ENCODE measurements around the gene RAP1GAP.

The RAP1GAP gene

GRCh38 chr1:21706151-21706835, 37.1 kb upstream of the RAP1GAP start:
- Histone ChIP-seq H3K79me2 (ENCODE audit: insufficient read depth, low read depth) (no peaks in the 10 kb centered on the region), H2AFZ (ENCODE audit: low read depth) (no peak overlapping the region), H3K4me3 (IDR thresholded peaks at IDR 0.05; ENCODE audit: insufficient read depth, low read depth, low read length) (no peak overlapping the region), H3K9ac (no peak overlapping the region), H4K20me1 (ENCODE audit: insufficient read depth) (no peaks in the 10 kb centered on the region; the same call in 1 of the 2 replicates), H3K4me2 (no peak overlapping the region), H3K27ac (no peak overlapping the region), H3K36me3 (ENCODE audit: insufficient read depth) (no peaks in the 10 kb centered on the region), H3K4me1 (ENCODE audit: low read depth, poor library complexity, severe bottlenecking) (peaks cover 51% of the 10 kb centered on the region), H3K27me3 (ENCODE audit: insufficient read depth, low read depth) (no peaks in the 10 kb centered on the region)
- no peak for TF ChIP-seq CTCF (conservative IDR thresholded peaks at IDR 0.05; ENCODE audit: low read depth, low read length)

- Histone ChIP-seq H3K4me1 (ENCODE audit: low read depth, poor library complexity, severe bottlenecking) (peaks cover 59% of the 10 kb centered on the region), H3K4me3 (IDR thresholded peaks at IDR 0.05; ENCODE audit: insufficient read depth, low read depth, low read length) (no peak overlapping the region), H3K4me2 (peak overlapping the region; percentile 87; the same call in 1 of the 2 replicates), H4K20me1 (ENCODE audit: insufficient read depth) (no peaks in the 10 kb centered on the region; the same call in 1 of the 2 replicates), H3K79me2 (ENCODE audit: insufficient read depth, low read depth) (no peaks in the 10 kb centered on the region), H2AFZ (ENCODE audit: low read depth) (no peak overlapping the region), H3K36me3 (ENCODE audit: insufficient read depth) (no peaks in the 10 kb centered on the region), H3K27me3 (ENCODE audit: insufficient read depth, low read depth) (no peaks in the 10 kb centered on the region), H3K9ac (no peak overlapping the region), H3K27ac (no peak overlapping the region)
- no peak for TF ChIP-seq CTCF (conservative IDR thresholded peaks at IDR 0.05; ENCODE audit: low read depth, low read length)
These were observed 36.3 kb upstream of the RAP1GAP start for GRCh38 chr1:21705303-21705980.

GRCh38 chr1:21704145-21704544, 35.0 kb upstream of the RAP1GAP start:
- Histone ChIP-seq H3K4me1 (ENCODE audit: low read depth, poor library complexity, severe bottlenecking) (peaks cover 71% of the 10 kb centered on the region), H3K27ac (peak overlapping the region; percentile 50), H3K79me2 (ENCODE audit: insufficient read depth, low read depth) (no peaks in the 10 kb centered on the region), H3K9ac (no peak overlapping the region), H2AFZ (ENCODE audit: low read depth) (no peak overlapping the region), H3K4me2 (peak overlapping the region; percentile 87), H3K27me3 (ENCODE audit: insufficient read depth, low read depth) (no peaks in the 10 kb centered on the region), H4K20me1 (ENCODE audit: insufficient read depth) (no peaks in the 10 kb centered on the region; the same call in 1 of the 2 replicates), H3K36me3 (ENCODE audit: insufficient read depth) (no peaks in the 10 kb centered on the region), H3K4me3 (IDR thresholded peaks at IDR 0.05; ENCODE audit: insufficient read depth, low read depth, low read length) (no peak overlapping the region)
- no peak for TF ChIP-seq CTCF (conservative IDR thresholded peaks at IDR 0.05; ENCODE audit: low read depth, low read length)

- peak overlapping the region; percentile 50 for H3K27ac ChIP-seq
- H3K9ac ChIP-seq: no peak overlapping the region
- peak overlapping the region; percentile 87 for H3K4me2 ChIP-seq
- no peaks in the 10 kb centered on the region; the same call in 1 of the 2 replicates for H4K20me1 ChIP-seq (ENCODE audit: insufficient read depth)
- peak; percentile 73 for TF ChIP-seq CTCF (conservative IDR thresholded peaks at IDR 0.05; ENCODE audit: low read depth, low read length)
- no peak overlapping the region for H2AFZ ChIP-seq (ENCODE audit: low read depth)
- H3K36me3 ChIP-seq (ENCODE audit: insufficient read depth): no peaks in the 10 kb centered on the region
- H3K79me2 ChIP-seq (ENCODE audit: insufficient read depth, low read depth): no peaks in the 10 kb centered on the region
- H3K4me3 ChIP-seq (IDR thresholded peaks at IDR 0.05; ENCODE audit: insufficient read depth, low read depth, low read length): peak overlapping the region; percentile 7
- peaks cover 76% of the 10 kb centered on the region for H3K4me1 ChIP-seq (ENCODE audit: low read depth, poor library complexity, severe bottlenecking)
- H3K27me3 ChIP-seq (ENCODE audit: insufficient read depth, low read depth): no peaks in the 10 kb centered on the region
These were observed 34.3 kb upstream of the RAP1GAP start for GRCh38 chr1:21703318-21703963.

Data from KMS-11 (cell line).